NCI-H1694 treated with DMSO at 0.1 percent for 48 hours (cell line): ENCODE results near the gene ZBTB44.

Experiments used
- DNase-seq: peaks from one replicate; lab custom pipeline; 2025; lab: John Stamatoyannopoulos, UW

The ZBTB44 gene

DNA sequence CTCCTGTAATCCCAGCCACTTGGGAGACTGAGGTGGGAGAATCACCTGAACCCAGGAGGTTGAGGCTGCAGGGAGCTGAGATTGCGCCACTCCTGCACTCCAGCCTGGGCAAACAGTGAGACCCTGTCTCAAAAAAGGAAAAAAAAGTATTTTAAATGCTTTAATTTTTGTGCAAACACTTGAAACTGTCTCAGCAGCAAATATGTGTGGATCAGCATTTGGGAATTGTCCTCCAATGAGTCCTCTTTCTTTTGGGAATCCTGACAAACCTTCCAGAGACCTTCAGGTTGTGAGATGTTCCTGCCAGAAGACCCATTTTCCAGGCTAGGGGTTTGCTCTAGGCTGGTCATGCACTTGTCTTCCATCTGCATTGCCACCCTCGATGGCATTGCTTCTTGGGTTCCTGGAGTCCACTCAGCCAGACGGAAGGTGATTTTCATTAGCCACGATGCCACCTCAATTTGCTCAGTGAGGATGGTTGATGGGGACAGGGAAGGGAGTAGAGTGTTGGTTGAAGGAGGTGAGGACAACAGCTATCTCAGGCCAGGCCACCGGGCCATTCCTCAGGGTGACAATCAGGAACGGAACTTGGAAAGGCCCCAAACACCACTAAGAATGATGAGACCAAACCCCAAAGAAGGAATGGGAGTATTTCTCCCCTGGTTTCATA, 99.7 kb downstream of the ZBTB44 start:
- DNase-seq, result no peak

DNA sequence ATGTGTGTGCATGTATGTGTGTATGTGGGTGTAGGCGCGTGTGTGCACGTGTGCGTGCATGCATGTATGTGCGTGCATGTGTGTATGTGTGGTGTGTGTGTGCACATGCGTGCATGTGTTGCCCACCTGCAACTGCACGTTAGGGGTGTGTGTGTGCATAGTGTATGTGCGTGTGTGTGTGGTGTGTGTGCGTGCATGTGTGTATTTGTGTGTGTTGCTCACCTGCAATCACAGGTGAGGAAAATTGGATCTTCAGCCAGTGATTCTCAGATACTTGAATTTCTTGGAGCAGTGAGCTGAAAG, 100.8 kb downstream of the ZBTB44 start:
- DNase-seq, result no peak

DNA sequence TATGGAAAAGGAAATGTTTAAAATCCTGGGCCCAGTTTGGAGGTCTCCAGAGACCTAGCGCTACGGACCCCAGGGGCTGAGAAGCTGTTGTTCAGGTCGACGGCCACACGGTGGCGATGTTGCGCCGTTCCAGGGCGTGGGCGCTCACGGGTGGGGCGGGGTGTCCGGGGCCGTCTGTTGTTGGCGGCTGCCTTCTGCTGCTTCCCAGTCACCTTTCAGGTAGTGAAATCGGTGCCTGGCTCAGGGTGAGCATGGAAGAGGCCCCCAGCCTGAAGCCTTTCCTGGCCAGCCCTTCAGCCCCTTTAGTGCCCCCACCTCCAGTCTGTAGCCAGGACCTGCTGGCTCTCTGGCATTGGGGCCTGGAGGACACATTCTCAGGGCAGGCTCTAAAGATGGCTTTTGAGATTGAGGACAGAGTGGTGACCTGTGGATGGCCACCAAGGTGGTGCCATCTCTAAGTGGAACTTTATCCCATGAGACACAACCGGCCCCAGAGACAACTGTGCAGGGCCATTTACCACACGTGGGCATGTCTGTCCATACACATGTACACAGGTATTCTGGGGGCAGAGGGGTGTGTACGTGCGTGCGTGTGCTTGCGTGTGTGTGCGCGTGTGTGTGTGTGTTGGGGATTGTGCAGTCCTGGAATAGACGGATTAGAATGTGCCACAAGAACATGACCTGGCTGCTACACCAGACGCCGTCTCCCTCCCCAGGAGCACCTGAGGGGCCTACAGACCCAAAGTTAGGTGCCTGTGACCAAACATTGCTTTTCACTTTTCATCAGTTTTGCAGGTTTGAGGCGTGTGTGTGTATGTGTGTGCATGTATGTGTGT, 101.4 kb downstream of the ZBTB44 start:
- no peak for DNase-seq

DNA sequence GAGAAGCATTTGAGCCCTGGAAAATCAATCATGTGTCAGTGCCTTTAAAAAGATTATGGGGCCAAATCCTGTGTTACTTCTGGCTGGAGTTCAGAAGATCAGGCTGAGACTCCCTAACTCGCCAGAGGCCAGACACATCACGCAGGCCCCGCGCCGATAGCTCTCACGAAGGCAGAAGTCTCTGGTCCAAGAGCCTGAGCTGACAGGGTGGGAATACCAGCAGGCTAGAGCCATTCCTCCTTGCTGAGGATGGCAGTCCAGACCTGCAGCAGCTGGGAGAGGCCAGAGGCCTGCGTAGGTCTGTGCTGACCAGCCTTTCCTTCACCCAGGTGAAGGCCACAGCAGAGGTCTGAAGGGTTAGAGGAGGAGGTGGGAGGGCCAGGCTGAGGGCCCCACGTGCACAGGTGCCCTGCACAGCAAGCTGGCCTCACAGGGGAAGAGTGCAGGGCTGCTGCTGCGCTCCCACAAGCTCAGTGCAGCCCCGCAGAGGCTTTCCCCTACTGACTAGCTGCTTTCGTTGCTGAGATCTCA, 102.2 kb downstream of the ZBTB44 start:
- no peak for DNase-seq

DNA sequence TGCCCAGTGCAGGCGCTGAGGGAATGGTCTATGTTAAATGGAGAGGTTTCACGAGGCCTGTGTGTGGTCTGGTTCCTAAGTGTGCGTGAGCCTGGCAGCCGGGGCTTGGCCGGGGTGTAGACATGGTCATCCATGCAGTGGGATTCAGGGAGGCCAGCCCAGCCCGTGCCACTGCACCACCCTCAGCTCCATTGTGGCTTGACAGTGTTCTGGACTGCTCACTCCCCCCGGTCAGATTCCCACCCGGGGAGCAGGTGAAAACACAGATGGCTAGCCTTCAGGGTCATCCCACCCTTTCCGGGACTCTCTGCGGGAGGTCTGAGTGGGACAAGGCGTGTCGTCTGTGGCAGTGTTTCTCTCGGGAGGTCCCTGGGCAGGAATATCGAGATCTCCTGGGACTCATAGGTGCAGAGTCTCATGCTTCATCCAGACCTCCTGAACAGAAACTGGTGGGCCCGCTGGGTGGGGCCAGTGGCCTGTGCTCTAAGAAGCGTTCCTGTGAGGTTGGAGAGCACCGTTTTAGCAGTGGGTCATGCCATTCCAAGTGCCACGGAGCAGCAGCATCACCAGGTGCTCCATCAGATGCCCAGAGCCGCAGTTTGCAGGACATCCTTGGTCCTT, 102.8 kb downstream of the ZBTB44 start:
- no peak for DNase-seq

DNA sequence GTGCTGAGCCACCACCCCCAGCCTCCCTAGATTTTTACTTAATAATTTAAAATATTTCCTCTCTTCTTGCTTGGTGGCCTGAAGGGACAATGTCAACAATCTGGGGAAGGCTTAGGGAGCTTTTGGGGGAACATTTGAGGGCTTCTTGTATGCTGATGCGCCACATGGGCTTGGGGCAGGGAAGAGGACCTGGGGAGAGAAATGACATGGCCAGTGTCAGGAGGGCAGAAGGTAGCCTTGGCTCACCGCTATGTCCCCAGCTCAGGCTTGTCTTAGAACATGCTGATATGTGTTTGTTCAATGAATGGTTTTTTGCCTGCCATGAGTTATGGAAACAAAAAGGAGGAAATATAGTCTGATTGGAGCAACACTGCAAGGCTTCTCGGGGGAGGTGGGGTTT, 103.6 kb downstream of the ZBTB44 start:
- no peak for DNase-seq

DNA sequence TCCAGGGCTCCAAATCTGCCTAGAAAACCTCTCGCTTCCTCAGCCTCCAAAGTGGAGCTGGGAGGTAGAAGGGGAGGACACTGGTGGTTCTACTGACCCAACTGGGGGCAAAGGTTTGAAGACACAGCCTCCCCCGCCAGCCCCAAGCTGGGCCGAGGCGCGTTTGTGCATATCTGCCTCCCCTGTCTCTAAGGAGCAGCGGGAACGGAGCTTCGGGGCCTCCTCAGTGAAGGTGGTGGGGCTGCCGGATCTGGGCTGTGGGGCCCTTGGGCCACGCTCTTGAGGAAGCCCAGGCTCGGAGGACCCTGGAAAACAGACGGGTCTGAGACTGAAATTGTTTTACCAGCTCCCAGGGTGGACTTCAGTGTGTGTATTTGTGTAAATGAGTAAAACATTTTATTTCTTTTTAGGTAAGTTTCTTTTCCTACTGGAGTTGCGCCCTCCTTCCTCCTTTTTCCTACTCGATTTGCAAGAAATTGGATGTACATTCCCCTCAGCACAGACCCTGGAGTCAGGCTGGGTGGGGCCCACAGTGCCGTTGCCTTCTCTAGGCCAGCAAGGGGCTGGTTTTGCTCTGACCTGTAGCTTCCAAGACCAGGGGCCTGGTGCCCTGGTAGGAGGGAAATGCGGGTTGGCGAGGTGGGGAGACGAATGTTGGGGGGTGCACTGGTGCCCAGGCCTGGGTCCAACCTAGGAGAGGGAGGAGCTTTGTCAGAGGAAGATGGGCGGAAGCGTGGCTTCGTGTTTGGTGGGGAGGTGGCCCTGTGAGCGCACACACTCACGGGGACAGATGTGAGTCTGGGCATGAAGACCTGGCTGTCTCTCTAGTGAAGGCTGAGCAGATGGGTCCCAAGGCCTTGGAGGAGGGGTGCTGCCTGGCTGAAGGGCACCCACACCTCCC, 104.5 kb downstream of the ZBTB44 start:
- DNase-seq, result no peak

DNA sequence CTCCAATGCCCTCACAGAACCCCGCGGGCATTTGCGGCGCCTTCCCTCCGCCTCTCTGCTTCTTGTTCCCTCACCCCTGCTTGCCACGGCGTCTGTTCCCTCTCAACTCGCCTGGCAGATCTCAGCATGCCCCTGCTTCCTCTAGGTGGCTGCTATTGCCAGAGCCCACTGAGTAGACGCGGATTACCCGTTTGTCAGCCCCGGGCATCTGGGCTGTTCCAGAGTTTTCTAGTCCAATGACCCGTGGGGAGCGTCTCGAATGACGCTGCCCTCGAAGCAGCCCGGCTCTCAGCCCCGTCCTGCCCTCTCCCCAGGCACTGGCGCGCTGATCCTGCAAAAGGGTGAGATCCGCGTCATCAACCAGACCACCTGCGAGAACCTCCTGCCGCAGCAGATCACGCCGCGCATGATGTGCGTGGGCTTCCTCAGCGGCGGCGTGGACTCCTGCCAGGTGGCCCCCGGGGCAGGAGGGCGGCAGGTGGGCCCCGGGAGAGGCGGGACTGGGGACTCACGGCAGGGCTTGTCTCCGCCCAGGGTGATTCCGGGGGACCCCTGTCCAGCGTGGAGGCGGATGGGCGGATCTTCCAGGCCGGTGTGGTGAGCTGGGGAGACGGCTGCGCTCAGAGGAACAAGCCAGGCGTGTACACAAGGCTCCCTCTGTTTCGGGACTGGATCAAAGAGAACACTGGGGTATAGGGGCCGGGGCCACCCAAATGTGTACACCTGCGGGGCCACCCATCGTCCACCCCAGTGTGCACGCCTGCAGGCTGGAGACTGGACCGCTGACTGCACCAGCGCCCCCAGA, 105.4 kb downstream of the ZBTB44 start:
- no peak for DNase-seq

DNA sequence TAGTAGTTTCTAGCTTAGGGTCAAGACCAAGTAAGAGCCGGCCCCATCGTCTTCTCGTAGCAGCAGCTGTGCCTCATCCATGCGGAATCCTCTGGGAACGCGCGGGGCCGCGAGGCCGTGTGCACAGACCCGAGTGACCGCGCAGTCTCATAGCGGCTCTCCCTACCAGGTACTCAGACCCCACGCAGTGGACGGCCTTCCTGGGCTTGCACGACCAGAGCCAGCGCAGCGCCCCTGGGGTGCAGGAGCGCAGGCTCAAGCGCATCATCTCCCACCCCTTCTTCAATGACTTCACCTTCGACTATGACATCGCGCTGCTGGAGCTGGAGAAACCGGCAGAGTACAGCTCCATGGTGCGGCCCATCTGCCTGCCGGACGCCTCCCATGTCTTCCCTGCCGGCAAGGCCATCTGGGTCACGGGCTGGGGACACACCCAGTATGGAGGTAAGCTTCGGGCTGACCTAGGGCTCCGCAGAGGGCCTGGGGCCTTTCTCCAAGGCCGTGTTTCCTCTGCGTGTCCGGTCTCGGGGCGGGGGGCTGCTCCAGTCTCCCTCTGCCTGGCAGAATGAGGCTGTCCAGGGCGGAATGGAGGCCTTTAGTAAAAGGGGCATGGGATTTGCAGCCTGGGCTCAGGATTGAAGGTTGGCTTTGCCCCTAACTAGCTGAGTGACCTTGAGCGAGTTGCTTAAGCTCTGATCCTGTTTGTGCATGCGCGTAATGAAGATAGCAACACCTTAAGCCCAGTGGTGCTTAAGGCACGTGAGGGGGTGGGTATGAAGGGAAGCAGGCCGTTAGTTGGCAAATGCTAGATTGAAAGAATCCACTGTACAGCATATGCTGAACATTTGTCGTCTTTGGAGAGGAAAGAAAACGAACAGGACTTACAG, 106.2 kb downstream of the ZBTB44 start:
- no peak for DNase-seq

DNA sequence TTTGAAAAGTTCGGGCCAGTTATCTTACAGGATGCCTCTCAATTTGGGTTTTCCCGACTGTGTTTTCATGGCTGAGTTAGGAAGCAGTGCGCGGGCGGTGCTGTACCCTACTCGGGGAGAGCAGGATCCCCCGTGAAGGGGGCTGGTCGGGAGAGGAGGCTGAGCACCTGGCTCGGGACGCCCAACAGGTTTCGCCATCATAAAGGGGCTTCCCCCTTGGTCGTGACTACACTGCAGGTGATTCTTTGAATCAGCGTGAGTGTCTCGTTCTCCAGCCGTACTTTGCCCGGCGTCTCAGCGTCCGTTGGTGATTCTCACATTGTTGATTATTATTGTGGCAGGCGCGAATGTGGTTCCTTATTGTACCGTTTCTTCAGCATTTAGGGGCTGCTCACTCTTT, 108.6 kb downstream of the ZBTB44 start:
- DNase-seq, result no peak

DNA sequence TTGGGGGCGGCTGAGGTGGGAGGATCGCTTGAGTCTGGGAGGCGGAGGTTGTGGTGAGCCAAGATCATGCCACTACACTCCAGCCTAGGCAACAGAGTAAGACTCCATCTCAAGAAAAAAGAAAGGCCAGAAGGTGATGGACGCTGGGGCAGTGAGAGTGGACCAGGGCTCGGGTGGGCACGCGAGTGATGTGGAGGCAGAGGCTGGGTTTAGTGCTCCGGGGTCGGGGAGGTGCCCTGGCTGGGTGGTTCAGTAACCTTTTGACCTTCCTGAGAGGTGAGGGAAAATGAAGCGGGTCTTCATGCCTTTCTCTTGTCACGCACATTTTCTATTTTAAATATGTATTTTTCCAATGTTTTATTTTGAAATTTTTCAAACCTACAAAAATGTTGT, 110.0 kb downstream of the ZBTB44 start:
- no peak for DNase-seq

DNA sequence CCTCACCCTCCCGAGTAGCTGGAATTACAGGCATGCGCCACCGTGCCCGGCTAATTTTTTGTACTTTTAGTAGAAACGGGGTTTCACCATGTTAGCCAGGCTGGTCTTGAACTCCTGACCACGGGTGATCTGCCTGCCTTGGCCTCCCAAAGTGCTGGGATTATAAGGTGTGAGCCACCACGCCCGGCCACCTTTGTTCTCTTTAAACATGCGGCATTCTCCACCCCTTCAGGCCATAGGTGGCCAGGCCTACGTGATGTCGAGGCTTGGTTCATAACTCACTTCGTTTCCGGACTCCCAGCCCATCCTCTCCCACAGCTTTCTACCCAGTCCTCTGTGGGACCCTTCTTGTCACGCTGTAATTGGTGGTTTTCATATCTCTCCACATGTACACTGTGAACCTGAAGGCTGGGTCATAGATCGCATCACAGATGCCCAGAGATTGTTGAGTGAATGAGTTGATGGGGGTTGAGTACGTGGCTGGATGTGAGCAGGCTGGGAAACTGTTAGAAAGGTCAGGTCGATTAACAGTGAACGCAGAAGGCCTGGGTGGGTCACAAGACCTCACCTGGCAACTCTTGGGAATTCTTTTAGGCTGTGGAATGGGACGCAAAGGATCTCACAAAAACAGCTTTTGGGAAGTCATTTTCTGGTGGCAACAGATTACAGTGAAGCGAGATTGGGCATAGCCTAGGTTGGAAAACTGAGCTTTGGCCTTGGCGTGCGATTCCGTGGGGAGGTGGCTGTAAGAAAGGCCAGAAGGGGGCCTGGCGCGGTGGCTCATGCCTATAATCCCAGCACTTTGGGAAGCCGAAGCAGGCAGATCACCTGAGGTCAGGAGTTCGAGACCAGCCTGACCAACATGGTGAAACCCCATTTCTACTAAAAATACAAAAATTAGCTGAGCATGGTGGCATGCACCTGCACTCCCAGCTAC, 110.7 kb downstream of the ZBTB44 start:
- no peak for DNase-seq

DNA sequence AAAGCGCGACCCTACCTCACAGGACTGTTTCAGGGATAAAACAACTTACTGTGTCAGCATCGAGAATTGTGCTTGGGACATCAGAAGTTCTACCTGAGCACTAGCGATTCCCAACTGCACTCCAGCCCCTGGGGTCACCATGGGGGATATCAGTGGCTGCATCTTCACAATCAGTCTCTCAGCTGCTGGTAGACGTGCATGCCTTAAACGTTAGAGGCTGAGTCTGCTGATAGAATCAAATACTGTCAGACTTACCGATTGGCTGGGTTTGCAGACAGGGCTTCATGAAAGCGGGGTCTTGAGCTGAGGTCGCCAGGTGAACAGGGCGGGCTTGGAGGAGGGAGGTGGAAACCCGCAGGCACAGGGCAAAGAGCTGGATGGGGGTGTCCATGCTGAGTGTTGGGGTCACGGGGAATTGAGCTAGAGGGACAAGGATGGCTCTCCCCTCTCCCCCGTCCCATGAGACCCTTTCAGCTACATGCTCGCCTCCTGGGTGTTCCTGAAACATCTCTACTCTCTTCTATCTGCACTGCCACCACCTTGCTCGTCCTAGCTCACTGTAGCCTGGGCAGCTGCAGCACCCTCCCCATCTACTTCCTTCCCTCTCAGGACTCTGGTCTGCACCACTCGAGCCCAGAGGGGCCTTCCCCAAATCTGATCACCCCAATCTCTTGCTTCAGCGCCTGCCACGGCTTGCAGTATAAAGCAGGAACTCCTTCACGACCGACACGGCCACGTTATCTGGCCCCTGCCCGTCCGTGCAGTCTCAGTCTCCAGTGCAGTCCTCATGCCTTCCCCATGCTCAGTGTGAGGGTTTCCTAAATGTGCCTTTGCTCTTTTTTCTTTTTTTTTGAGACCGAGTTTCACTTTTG, 111.7 kb downstream of the ZBTB44 start:
- no peak for DNase-seq

DNA sequence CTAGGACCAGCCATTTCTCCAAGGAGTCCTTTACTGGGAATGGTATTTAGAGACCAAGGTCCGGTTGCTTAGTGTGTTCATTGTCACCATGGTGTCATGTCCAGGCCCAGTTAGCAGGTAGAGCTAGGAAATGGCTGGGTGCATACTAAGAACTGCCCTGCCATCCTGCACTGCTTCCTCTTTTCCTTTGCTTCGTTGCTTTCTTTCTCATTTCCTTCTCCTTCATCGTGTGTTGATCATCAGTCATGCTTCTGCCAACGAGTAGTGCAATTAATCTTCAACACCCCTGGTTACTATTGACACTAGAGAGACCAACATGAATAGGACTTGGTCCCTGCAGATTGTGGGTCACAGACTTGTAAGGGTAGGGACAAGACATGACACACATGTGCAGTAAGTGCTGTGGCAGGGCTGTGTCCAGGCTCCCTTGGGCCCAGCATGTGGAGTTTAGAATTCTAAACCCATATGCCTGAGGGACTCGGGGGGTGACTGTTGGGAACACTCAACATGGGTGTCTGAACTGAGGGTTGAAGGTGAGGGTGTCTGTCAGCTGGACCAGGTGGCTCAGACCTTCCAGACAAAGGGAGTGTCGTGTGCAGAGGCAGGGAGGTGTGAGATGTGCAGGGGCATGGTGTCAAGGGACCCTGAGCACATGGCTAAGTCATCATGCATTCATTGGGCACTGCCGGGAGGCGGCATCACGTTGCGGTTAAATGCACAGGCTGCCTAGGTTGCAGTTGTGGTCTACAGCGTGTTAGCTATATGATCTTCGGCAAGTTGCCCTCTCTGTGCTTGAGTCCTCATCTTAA, 112.5 kb downstream of the ZBTB44 start:
- no peak for DNase-seq

DNA sequence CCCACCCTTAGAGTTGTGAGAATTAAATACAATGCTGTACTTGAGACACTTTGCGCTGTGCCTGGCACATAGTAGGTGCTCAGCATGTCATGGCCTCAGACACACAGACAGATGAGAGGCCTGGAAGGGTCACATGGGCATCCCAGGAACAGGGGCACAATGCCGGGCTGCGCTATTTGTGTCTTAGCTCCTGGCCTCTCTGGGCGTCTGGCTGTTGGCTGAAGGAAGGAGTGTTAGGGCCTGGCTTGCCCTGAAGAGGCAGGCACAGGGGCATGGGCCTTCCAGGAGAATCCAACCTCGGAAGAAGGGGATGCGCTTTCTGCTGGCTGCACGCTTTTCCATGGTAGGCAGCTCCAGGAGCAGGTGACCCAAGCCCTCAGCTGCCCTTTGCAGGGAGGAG, 113.7 kb downstream of the ZBTB44 start:
- no peak for DNase-seq

DNA sequence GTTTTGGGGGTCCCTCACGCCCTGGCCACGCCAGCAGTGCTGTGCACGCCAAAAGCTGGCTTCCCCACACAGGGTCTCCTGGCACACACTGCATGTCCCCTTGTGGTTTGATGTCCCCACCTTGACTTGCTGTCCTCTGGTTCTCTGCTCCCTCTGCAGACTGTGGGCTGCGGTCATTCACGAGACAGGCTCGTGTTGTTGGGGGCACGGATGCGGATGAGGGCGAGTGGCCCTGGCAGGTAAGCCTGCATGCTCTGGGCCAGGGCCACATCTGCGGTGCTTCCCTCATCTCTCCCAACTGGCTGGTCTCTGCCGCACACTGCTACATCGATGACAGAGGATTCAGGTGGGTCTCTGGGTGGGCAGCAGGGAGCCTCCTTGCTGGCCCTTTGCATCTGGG, 114.9 kb downstream of the ZBTB44 start:
- no peak for DNase-seq

DNA sequence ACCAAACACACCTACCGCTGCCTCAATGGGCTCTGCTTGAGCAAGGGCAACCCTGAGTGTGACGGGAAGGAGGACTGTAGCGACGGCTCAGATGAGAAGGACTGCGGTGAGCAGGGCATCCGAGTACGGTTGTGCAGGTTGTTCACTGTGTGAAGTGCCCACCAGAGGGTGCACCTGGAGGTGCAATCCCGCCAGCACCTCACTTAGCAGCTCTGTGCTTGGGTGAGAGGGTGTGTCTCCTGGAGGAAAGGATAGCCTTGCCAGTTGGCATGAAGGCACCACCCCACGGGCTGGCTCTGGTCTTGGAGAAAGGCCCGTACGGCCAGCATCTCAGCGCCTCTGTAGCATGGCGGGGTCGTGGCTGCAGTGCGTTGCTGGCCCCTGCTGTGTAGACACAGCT, 115.8 kb downstream of the ZBTB44 start:
- DNase-seq, result no peak
